HepG2 (cell line): ENCODE results near the gene UBE2R2. TPM values are rescaled to one million over a fixed set of nuclear protein-coding genes. Genes with fewer than 3 reads are reported as not detected.

Source experiments
- ARHGAP35 ChIP-seq: sonication (generic); formaldehyde crosslinking; IDR thresholded peaks from 2 replicates; pipeline ENCODE4 v1.9.0; 2022; ENCODE audit warnings: mild to moderate bottlenecking, inconsistent platforms, moderate library complexity, missing genetic modification reagents, borderline replicate concordance
- BHLHE40 ChIP-seq: IDR thresholded peaks from 2 replicates; pipeline ENCODE4 v1.6.1; 2011; ENCODE audit warnings: low read length, improper control_type of control experiment
- EEA1 ChIP-seq: sonication (generic); formaldehyde crosslinking; IDR thresholded peaks from 2 replicates; pipeline ENCODE4 v1.5.1; 2020; ENCODE audit warnings: mild to moderate bottlenecking, missing genetic modification reagents, borderline replicate concordance
- HMG20A ChIP-seq: IDR thresholded peaks from 2 replicates; pipeline ENCODE4 v1.6.1; 2016; ENCODE audit warnings: borderline replicate concordance
- KDM3A ChIP-seq: IDR thresholded peaks from 2 replicates; pipeline ENCODE4 v1.6.1; 2018; ENCODE audit warnings: low read depth, missing compliant biosample characterization
- ZNF10 ChIP-seq: sonication (generic); formaldehyde crosslinking; IDR thresholded peaks from 2 replicates; pipeline ENCODE4 v1.4.0; 2020; ENCODE audit warnings: mild to moderate bottlenecking, low read depth, missing genetic modification reagents, borderline replicate concordance
- ZNF20 ChIP-seq: sonication (generic); formaldehyde crosslinking; IDR thresholded peaks from 2 replicates; pipeline ENCODE4 v1.4.0; 2020; ENCODE audit warnings: mild to moderate bottlenecking, moderate library complexity, missing genetic modification reagents
- ZNF263 ChIP-seq: sonication (generic); formaldehyde crosslinking; IDR thresholded peaks from 2 replicates; pipeline ENCODE4 v1.4.0; 2020; ENCODE audit warnings: missing genetic modification reagents
- ZNF326 ChIP-seq: sonication (generic); formaldehyde crosslinking; IDR thresholded peaks from 2 replicates; pipeline ENCODE4 v1.4.0; 2020; ENCODE audit warnings: missing genetic modification reagents, borderline replicate concordance
- ZNF484 ChIP-seq: sonication (generic); formaldehyde crosslinking; IDR thresholded peaks from 2 replicates; pipeline ENCODE4 v1.5.1; 2020; ENCODE audit warnings: mild to moderate bottlenecking, low read depth, missing genetic modification reagents, borderline replicate concordance
- ZNF557 ChIP-seq: sonication (generic); formaldehyde crosslinking; IDR thresholded peaks from 2 replicates; pipeline ENCODE4 v1.4.0; 2020; ENCODE audit warnings: missing genetic modification reagents
- ZNF616 ChIP-seq: sonication (generic); formaldehyde crosslinking; IDR thresholded peaks from 2 replicates; pipeline ENCODE4 v1.5.0; 2020; ENCODE audit warnings: low read depth, mild to moderate bottlenecking, missing genetic modification reagents
- ZNF816 ChIP-seq: sonication (generic); formaldehyde crosslinking; IDR thresholded peaks from 2 replicates; pipeline ENCODE4 v1.8.0; 2022; ENCODE audit warnings: missing genetic modification reagents, mild to moderate bottlenecking, borderline replicate concordance
- polyA plus RNA-seq, 8 experiments: library from polyadenylated mRNA; depleted of rRNA in 3 of 8; stranded (reverse) in 7 of 8; unstranded in 1 of 8; fragments of >200 nt; fragmentation: Illumina TruSeq in 4 of 8; extraction: Trizol in 4 of 8; gene quantifications; 2 replicates each; pipeline versions ENCODE4 v1.2.1 to v1.2.3, GENCODE V29; 2011 to 2016; ENCODE audit warnings: low read depth in 4 of 8, missing spikeins in 1 of 8, mixed read lengths in 1 of 8; ENCODE audit not compliant: insufficient read depth in 1 of 8
- total RNA-seq, 5 experiments: library from RNA; depleted of rRNA; stranded (reverse); fragments of >200 nt; fragmentation: Illumina TruSeq; extraction: Trizol; gene quantifications; 2 replicates each; pipeline ENCODE4 v1.2.3, GENCODE V29; 2016; ENCODE audit warnings: low read depth in 1 of 5
- TF ChIP-seq, protein P1 (sequence below): IDR thresholded peaks from 2 replicates; pipeline ENCODE4 v1.6.1; 2016; ENCODE audit warnings: low read depth, missing genetic modification reagents, missing compliant biosample characterization
- TF ChIP-seq, protein P2 (sequence below): sonication (generic); IDR thresholded peaks from 2 replicates; pipeline ENCODE4 v1.6.1; 2016; ENCODE audit warnings: low read depth, borderline replicate concordance
- TF ChIP-seq, protein P3 (sequence below): sonication (generic); formaldehyde crosslinking; IDR thresholded peaks from 2 replicates; pipeline ENCODE4 v1.8.1; 2023; ENCODE audit warnings: missing genetic modification reagents, mild to moderate bottlenecking, borderline replicate concordance
- TF ChIP-seq, protein P4 (sequence below): sonication (generic); formaldehyde crosslinking; IDR thresholded peaks from 2 replicates; pipeline ENCODE4 v1.4.0; 2020; ENCODE audit warnings: mild to moderate bottlenecking, missing genetic modification reagents
- TF ChIP-seq, protein P5 (sequence below): sonication (generic); formaldehyde crosslinking; IDR thresholded peaks from 2 replicates; pipeline ENCODE4 v1.4.0; 2020; ENCODE audit warnings: missing genetic modification reagents, mild to moderate bottlenecking, borderline replicate concordance

UBE2R2 gene
- total and polyA plus RNA-seq, 2 of the 13 experiments (the other 11 are each of a cell fraction or from before 2014, with no cell fraction given) = 14.8 to 20.9 TPM

GRCh38 chr9:33816327-33817252 lies at the start of gene UBE2R2 (continued):
- TF ChIP-seq, protein P1, sequence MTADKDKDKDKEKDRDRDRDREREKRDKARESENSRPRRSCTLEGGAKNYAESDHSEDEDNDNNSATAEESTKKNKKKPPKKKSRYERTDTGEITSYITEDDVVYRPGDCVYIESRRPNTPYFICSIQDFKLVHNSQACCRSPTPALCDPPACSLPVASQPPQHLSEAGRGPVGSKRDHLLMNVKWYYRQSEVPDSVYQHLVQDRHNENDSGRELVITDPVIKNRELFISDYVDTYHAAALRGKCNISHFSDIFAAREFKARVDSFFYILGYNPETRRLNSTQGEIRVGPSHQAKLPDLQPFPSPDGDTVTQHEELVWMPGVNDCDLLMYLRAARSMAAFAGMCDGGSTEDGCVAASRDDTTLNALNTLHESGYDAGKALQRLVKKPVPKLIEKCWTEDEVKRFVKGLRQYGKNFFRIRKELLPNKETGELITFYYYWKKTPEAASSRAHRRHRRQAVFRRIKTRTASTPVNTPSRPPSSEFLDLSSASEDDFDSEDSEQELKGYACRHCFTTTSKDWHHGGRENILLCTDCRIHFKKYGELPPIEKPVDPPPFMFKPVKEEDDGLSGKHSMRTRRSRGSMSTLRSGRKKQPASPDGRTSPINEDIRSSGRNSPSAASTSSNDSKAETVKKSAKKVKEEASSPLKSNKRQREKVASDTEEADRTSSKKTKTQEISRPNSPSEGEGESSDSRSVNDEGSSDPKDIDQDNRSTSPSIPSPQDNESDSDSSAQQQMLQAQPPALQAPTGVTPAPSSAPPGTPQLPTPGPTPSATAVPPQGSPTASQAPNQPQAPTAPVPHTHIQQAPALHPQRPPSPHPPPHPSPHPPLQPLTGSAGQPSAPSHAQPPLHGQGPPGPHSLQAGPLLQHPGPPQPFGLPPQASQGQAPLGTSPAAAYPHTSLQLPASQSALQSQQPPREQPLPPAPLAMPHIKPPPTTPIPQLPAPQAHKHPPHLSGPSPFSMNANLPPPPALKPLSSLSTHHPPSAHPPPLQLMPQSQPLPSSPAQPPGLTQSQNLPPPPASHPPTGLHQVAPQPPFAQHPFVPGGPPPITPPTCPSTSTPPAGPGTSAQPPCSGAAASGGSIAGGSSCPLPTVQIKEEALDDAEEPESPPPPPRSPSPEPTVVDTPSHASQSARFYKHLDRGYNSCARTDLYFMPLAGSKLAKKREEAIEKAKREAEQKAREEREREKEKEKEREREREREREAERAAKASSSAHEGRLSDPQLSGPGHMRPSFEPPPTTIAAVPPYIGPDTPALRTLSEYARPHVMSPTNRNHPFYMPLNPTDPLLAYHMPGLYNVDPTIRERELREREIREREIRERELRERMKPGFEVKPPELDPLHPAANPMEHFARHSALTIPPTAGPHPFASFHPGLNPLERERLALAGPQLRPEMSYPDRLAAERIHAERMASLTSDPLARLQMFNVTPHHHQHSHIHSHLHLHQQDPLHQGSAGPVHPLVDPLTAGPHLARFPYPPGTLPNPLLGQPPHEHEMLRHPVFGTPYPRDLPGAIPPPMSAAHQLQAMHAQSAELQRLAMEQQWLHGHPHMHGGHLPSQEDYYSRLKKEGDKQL = no peak
- no peak for TF ChIP-seq EEA1 (CRISPR knock-in tag)
- peak; percentile 78; the same call in 1 of the 2 replicates for TF ChIP-seq ARHGAP35 (CRISPR knock-in tag)
- TF ChIP-seq, protein P2, sequence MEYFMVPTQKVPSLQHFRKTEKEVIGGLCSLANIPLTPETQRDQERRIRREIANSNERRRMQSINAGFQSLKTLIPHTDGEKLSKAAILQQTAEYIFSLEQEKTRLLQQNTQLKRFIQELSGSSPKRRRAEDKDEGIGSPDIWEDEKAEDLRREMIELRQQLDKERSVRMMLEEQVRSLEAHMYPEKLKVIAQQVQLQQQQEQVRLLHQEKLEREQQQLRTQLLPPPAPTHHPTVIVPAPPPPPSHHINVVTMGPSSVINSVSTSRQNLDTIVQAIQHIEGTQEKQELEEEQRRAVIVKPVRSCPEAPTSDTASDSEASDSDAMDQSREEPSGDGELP = no peak
- TF ChIP-seq, protein P3, sequence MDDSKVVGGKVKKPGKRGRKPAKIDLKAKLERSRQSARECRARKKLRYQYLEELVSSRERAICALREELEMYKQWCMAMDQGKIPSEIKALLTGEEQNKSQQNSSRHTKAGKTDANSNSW (CRISPR knock-in tag) = 0 out of 2 replicates have a peak, but pooled peaks have one; percentile 56
- TF ChIP-seq ZNF326 (CRISPR knock-in tag) = no peak
- TF ChIP-seq ZNF10 (CRISPR knock-in tag) = no peak
- TF ChIP-seq ZNF20 (CRISPR knock-in tag) = no peak
- no peak; the same call in 1 of the 2 replicates for TF ChIP-seq ZNF816
- TF ChIP-seq, protein P4, sequence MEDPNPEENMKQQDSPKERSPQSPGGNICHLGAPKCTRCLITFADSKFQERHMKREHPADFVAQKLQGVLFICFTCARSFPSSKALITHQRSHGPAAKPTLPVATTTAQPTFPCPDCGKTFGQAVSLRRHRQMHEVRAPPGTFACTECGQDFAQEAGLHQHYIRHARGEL (CRISPR knock-in tag) = no peak
- TF ChIP-seq ZNF557 (CRISPR knock-in tag) = no peak
- peak; percentile 56; the same call in 1 of the 2 replicates for TF ChIP-seq ZNF263 (CRISPR knock-in tag)
- peak; percentile 87 for TF ChIP-seq BHLHE40
- TF ChIP-seq HMG20A (CRISPR knock-in tag) = no peak
- TF ChIP-seq, protein P5, sequence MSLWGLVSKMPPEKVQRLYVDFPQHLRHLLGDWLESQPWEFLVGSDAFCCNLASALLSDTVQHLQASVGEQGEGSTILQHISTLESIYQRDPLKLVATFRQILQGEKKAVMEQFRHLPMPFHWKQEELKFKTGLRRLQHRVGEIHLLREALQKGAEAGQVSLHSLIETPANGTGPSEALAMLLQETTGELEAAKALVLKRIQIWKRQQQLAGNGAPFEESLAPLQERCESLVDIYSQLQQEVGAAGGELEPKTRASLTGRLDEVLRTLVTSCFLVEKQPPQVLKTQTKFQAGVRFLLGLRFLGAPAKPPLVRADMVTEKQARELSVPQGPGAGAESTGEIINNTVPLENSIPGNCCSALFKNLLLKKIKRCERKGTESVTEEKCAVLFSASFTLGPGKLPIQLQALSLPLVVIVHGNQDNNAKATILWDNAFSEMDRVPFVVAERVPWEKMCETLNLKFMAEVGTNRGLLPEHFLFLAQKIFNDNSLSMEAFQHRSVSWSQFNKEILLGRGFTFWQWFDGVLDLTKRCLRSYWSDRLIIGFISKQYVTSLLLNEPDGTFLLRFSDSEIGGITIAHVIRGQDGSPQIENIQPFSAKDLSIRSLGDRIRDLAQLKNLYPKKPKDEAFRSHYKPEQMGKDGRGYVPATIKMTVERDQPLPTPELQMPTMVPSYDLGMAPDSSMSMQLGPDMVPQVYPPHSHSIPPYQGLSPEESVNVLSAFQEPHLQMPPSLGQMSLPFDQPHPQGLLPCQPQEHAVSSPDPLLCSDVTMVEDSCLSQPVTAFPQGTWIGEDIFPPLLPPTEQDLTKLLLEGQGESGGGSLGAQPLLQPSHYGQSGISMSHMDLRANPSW = no peak
- TF ChIP-seq ZNF616 (CRISPR knock-in tag) = no peak
- peak; percentile 22; the same call in 1 of the 2 replicates for TF ChIP-seq KDM3A (CRISPR knock-in tag)
- TF ChIP-seq ZNF484 (CRISPR knock-in tag) = no peak
